GM21825 (cell line): Measurements from ENCODE around the gene ARNT2.

ENCODE experiments used
- ATAC-seq: cut with Tn5 transposase; IDR thresholded peaks from one replicate; pipeline ENCODE4 v1.9.1; 2021; ENCODE audit warnings: mild to moderate bottlenecking, moderate library complexity; ENCODE audit not compliant: unreplicated experiment

The ARNT2 gene

DNA sequence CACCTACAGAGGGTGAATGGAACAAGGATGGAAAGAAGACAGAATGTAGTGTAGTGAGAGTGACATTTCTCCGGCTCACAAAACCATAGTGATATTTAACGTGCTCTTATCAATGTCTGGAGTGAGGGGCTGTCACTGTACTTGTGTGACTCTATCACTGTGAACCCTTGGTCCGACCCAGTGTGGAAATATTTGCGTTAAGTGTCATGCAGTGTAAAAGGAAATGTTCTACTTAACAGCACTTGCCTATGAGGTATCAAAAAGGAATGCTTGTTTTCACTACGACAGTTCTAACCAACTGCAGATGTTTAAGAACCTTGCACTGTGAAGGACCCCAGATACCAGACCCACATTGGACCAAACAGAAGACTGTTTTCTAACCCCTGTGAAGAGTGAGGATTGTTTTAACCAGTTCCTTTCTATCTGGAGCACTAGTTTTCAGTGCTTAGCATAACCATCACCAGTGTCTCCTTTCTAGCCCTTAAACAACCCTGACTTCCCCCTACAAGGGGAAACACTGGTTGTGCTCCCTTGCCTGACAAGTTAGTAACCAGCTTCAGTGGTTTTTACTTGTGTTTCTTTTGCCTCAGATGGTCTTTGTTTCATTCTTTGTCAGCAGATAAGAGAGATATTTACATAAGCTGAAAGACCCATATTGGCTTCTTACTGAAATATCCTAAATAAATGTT is 146.2 kb downstream of the ARNT2 start:
- no peak for ATAC-seq

DNA sequence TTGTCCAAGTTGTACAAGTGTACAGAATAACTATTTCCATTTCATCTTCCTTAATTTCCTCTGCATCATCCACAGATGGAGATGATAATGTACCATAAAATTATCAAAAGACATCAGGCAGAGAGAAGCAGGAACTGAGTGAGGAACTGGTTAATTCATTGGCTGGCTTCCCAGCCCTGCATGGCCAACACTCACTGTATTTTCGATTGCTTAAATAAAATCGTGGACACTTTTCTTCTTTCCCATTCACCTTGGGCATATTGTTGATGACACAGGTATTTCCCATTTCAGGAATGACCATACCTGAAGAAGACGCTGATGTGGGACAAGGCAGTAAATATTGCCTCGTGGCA is 146.7 kb downstream of the ARNT2 start:
- no peak for ATAC-seq

GRCh38 chr15:80551348-80551747 is 147.2 kb downstream of the ARNT2 start:
- no peak for ATAC-seq

DNA sequence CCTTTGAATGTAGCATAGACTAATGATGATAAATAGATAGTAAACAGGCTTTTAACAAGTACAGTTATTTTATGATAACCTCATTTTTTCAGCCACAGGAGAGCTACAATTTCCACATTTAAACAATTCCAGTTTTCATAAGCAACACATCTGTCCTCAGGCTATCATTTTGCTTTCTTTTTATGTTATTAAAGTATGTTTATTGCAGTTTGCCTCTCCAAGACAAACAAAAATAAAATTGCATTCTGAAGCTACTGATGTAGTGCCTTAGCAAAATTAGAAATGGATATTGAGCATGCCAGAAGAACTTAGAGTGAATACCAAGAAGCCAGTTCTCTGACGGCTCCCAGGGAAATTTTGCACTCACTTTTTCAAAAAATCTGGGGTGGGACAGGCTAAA is 150.4 kb downstream of the ARNT2 start:
- ATAC-seq, result no peak

- no peak for ATAC-seq
Observed at GRCh38 chr15:80556694-80557367, 152.6 kb downstream of the ARNT2 start.

DNA sequence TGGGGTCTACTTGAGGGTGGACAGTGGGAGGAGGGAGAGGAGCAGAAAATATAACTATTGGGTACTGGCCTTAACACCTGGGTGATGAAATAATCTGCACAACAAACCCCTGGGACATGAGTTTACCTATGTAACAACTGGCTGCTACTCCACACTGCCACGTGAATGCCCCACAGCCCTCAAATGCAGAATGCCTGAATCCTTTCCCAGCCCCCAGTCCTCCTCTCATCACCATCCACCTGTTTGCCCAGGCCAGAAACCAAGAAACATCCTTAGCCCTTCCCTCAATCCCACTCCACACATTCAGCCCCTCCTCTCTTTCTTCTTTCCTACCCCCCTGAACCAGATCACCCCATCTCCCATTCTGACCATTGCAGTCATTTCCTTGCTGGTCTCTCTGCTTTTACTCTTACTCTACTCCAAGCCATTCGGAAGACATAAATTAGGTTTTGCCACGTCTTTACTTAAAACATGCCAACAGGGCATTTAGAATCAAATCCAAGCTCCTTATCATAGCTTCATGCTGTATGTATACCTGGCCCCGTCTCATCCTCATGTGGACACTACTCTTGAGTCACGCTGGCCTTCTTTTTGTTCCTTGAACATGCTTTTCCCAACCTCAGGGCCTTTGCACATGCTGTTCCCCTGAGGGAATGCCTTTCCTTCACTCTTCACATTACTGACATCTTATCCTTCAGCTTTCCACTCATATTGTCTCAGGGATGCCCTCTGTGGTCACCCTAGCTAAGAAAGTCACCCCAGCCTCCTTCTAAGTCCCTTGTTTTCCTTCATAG is 153.5 kb downstream of the ARNT2 start:
- ATAC-seq, result no peak

- ATAC-seq, result no peak
Observed at GRCh38 chr15:80558631-80559319, 154.6 kb downstream of the ARNT2 start.

DNA sequence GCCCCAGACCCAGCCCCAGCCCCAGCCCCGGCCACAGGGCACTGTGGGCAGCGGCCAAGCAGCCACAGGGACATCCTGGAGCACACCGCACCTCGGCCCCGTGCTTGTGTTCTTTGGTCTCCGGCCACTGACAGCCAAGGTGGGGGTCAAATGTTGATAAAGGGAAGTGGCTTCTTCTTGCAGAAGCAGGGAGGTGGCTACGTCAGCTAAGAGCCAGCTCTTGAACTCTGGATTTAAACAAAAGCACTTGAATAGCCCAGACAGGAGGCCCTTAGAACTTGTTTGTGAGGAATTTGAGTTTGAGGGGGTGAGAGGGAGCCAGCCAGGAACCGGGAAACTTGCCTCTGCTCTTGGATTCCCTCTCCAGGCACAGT is 155.1 kb downstream of the ARNT2 start:
- ATAC-seq, result no peak

DNA sequence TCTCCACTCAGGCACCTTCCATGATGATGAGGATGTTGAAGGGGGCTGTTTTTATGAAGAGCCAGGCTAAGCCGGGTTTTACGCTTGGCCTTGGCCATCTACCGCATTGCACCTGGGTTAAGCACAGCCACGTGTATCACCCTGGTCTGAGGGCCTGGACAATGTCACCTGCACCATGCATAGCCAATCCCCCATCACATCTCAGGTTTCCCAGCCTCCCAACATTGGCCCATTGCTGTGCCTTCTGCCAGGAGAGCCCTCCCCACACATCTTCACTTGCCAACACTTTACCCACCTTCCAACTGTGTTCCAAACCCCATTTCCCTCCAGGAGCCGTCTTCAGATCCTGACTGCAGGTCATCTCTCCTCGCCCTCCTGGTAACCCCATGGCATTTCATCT is 155.6 kb downstream of the ARNT2 start:
- ATAC-seq, result no peak

DNA sequence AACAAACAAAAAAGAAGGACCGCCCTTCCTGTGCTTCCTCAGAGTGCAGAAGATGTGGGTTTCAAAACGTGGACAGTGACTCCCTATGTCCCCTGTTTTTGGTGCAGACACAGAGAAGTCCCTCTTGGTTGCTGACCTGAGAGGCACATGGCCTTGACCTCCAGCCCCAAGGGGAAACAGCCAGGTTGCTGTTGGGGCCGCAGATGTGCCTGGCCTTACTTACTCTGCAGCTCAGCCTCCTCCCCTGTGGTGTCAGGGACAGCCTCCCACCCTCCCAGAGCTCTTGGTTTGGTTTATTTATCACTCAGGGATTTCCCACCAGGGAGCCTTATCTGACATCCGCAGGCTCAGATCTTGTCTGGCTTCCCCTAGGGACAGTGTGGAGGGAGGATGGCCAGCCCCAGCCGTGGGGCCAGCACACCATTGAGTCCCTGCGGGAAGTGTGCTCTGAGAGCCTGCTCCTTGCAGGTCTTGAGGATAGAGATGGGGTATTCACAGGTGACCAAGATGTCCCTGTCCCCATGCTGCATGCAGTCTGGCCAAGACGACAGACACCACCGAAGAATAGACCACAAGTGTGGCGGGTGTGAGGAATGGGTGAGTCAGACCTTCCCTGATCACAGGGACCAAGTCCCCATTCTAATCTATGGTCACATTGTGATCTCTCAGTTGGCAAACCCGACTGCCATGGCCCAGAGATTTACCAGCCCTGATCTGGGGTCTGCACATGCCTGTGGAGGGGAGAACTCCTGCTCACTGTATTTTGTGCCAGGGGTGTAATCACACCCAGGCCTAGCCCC is 156.6 kb downstream of the ARNT2 start:
- no peak for ATAC-seq

DNA sequence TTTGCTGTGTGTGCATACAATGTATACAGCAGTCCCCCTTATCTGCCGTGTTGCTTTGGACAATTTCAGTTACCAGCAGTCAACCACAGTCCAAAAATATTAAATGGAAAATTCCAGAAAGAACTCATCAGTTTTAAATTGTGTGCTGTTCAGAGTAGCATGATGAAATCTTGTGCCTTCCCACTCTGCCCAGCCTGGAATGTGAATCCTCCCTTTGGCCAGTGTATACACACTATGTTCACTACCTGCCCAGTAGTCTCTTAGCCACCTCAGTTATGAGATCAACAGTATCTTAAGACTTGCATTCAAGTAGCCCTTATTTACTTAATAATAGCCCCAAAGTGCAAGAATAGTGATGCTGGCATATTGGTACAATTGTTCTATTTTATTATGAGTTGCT is 157.3 kb downstream of the ARNT2 start:
- ATAC-seq, result no peak

- no peak for ATAC-seq
Observed at GRCh38 chr15:80562033-80562432, 157.9 kb downstream of the ARNT2 start.

- ATAC-seq, result no peak
Observed at GRCh38 chr15:80562846-80563245, 158.7 kb downstream of the ARNT2 start.

GRCh38 chr15:80563372-80563997 is 159.3 kb downstream of the ARNT2 start:
- ATAC-seq, result no peak

DNA sequence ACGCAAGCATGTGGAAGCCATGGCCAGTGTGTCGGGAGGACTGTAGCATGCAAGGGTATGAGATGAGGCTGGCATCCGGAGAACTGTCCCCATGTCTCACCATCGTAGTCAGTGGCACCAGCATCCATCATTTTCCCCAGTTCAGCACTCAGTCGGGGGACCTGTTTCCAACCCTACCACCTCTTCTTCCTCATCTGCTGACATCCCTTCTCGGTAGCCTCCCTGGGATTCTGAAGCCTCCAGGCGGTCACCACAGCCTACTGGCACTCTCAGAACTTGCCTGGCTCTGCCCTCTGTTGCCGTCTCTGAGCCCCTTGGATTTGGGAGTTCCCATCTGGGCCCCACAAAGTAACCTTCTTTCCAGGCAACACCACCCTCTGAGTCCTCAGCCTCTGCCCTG is 159.9 kb downstream of the ARNT2 start:
- ATAC-seq, result no peak

DNA sequence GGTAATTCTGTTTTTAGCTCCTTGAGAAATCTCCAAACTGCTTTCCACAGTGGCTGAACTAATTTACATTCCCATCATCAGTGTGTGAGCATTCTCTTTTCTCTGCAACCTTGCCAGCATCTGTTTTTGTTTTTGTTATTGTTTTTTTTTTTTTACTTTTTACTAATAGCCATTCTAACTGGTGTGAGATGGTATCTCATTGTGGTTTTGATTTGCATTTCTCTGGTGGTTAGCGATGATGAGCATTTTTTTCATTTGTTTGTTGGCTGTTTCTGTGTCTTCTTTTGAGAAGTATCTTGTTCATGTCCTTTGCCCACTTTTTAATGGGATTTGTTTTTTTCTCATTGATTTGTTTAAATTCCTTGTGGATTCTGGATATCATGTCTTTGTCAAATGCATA is 161.2 kb downstream of the ARNT2 start:
- no peak for ATAC-seq

DNA sequence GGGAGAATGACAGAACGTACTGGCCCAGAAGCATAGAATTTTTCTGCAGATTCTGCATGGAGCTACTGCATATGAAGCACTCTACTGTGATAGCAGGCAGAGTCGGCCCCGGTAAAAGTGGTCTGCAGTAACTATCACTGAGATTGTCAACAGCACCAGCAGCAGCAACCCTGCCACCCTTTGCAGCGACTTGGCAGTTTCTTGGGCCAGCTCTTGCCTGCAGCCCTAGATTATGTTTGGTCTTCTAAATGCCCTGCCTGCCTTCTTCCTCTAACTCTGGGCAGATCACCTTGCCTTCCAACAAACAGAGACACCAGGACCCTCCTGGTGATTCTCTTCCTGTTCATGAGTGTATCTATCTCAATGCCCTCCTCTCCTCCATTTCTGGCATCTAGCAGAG is 161.8 kb downstream of the ARNT2 start:
- ATAC-seq, result no peak

- ATAC-seq, result no peak
Observed at GRCh38 chr15:80567721-80568157, 163.6 kb downstream of the ARNT2 start.

DNA sequence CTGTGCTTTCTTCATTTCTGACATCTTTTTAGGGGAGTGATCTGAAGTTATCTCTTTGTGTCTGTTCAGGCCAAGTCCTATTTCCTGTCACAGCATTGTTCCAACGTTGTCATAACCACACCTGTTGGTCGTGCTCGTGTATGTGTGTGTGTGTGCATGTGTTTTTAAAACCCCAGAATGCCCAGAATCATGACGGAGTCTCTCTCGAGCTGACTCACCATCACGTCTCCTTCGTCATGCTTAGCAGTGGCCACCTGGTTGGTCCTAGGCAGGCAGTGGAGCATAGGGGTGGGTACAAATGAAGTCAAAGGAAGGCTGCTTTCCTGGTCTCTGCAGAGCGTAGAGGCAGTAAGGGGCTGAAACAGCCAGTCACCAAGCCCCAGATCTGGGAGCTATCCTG is 164.1 kb downstream of the ARNT2 start:
- no peak for ATAC-seq

- ATAC-seq, result no peak
Observed at GRCh38 chr15:80568876-80569605, 164.9 kb downstream of the ARNT2 start.
